IMR-90 (cell line): ENCODE results near the gene SP140. TPM values are rescaled to one million over a fixed set of nuclear protein-coding genes. Genes with fewer than 3 reads are reported as not detected.

Experiments used
- ATAC-seq: fragments of 200-7000 bp; cut with Tn5 transposase; 2 replicates; pipeline ENCODE4 v1.9.1; 2020; ENCODE audit warnings: low read depth, mild to moderate bottlenecking, moderate library complexity
- BruUV-seq: library from RNA; stranded (reverse); fragments of 400-500 nt; replicated peaks from 2 replicates; lab custom pipeline; 2021; lab: Mats Ljungman, UMichigan
- CTCF ChIA-PET: fragments of 300-600 bp; formaldehyde crosslinking; extraction: SDS; loops from one replicate; lab custom pipeline; 2021; ENCODE audit warnings: antibody characterized with exemption; lab: Yijun Ruan, JAX
- POLR2A ChIA-PET: fragments of 300-600 bp; sonication (Branson Sonifier 250); formaldehyde crosslinking; loops from one replicate; lab custom pipeline; 2022; ENCODE audit warnings: antibody characterized with exemption; ENCODE audit not compliant: unreplicated experiment; lab: Charles Lee
- DNase-seq: peaks from one replicate; pipeline ENCODE4 v3.0.0; 2013
- H2AFZ ChIP-seq: replicated peaks from 2 replicates; pipeline ENCODE3; 2013; ENCODE audit warnings: low read length, mild to moderate bottlenecking; ENCODE audit not compliant: poor library complexity
- H2AK5ac ChIP-seq: 2 replicates; pipeline ENCODE4 v1.6.1; 2013; ENCODE audit warnings: low read depth, low read length, inconsistent platforms
- H2AK9ac ChIP-seq: replicated peaks from 2 replicates; pipeline ENCODE3; 2013; ENCODE audit warnings: mild to moderate bottlenecking, low read depth, low read length, moderate library complexity; ENCODE audit not compliant: poor library complexity
- H2BK120ac ChIP-seq: 2 replicates; pipeline ENCODE4 v1.6.1; 2013; ENCODE audit warnings: low read depth, low read length, inconsistent platforms
- H2BK15ac ChIP-seq: 3 replicates; pipeline ENCODE4 v1.6.1; 2013; ENCODE audit warnings: low read depth, low read length, inconsistent platforms
- H2BK20ac ChIP-seq: 2 replicates; pipeline ENCODE4 v1.6.1; 2013; ENCODE audit warnings: low read depth, mild to moderate bottlenecking, inconsistent platforms, low read length, moderate library complexity
- H2BK5ac ChIP-seq: 2 replicates; pipeline ENCODE4 v1.6.1; 2013; ENCODE audit warnings: mild to moderate bottlenecking, low read depth, low read length, inconsistent platforms; ENCODE audit not compliant: poor library complexity, severe bottlenecking
- H3K14ac ChIP-seq: replicated peaks from 2 replicates; pipeline ENCODE4 v1.6.1; 2013; ENCODE audit warnings: low read depth, low read length, inconsistent platforms
- H3K18ac ChIP-seq: 2 replicates; pipeline ENCODE4 v1.6.1; 2013; ENCODE audit warnings: low read depth, low read length, control low read depth
- H3K23ac ChIP-seq: 2 replicates; pipeline ENCODE4 v1.6.1; 2013; ENCODE audit warnings: low read depth, low read length, inconsistent platforms
- H3K27ac ChIP-seq: 2 replicates; pipeline ENCODE4 v1.5.1; 2013; ENCODE audit warnings: mild to moderate bottlenecking, control low read depth, low read length; ENCODE audit not compliant: insufficient read depth
- H3K27me3 ChIP-seq: 2 replicates; pipeline ENCODE4 v1.6.1; 2013; ENCODE audit warnings: low read length; ENCODE audit not compliant: control insufficient read depth, insufficient read depth
- H3K36me3 ChIP-seq: 2 replicates; pipeline ENCODE4 v1.6.1; 2013; ENCODE audit warnings: low read length, mixed read lengths; ENCODE audit not compliant: control insufficient read depth, insufficient read depth
- H3K4ac ChIP-seq: 2 replicates; pipeline ENCODE4 v1.6.1; 2013; ENCODE audit warnings: low read depth, low read length, inconsistent platforms
- H3K4me1 ChIP-seq: 2 replicates; pipeline ENCODE4 v1.6.1; 2013; ENCODE audit warnings: low read length, mixed read lengths; ENCODE audit not compliant: control insufficient read depth, insufficient read depth
- H3K4me2 ChIP-seq: 2 replicates; pipeline ENCODE4 v1.6.1; 2013; ENCODE audit warnings: low read depth, mild to moderate bottlenecking, control low read depth, low read length, moderate library complexity
- H3K4me3 ChIP-seq: 2 replicates; pipeline ENCODE4 v1.5.1; 2013; ENCODE audit warnings: low read depth, mild to moderate bottlenecking, control low read depth, low read length, moderate library complexity; ENCODE audit not compliant: insufficient read depth
- H3K56ac ChIP-seq: 2 replicates; pipeline ENCODE4 v1.6.1; 2013; ENCODE audit warnings: low read length, inconsistent platforms; ENCODE audit not compliant: insufficient read depth; ENCODE audit errors: extremely low read depth
- H3K79me1 ChIP-seq, 2 experiments: 2 replicates each; pipeline ENCODE4 v1.6.1; 2013; ENCODE audit warnings: low read length in 2 of 2, inconsistent platforms in 1 of 2, low read depth in 1 of 2
- H3K9ac ChIP-seq: 2 replicates; pipeline ENCODE4 v1.6.1; 2013; ENCODE audit warnings: low read depth, low read length, control low read depth
- H3K9me1 ChIP-seq: 2 replicates; pipeline ENCODE4 v1.6.1; 2013; ENCODE audit warnings: low read length, inconsistent platforms; ENCODE audit not compliant: insufficient read depth
- H3K9me3 ChIP-seq: 2 replicates; pipeline ENCODE4 v1.6.1; 2013; ENCODE audit warnings: low read length; ENCODE audit not compliant: control insufficient read depth, insufficient read depth
- H4K20me1 ChIP-seq: 2 replicates; pipeline ENCODE4 v1.6.1; 2013; ENCODE audit warnings: low read length, inconsistent platforms; ENCODE audit not compliant: insufficient read depth
- H4K5ac ChIP-seq: 2 replicates; pipeline ENCODE4 v1.6.1; 2013; ENCODE audit warnings: mild to moderate bottlenecking, low read depth, low read length, control low read depth
- H4K8ac ChIP-seq, 2 experiments: 2 replicates each; pipeline ENCODE4 v1.6.1; 2013; ENCODE audit warnings: low read depth in 2 of 2, low read length in 2 of 2, control low read depth in 1 of 2, inconsistent platforms in 1 of 2
- H4K91ac ChIP-seq: 2 replicates; pipeline ENCODE4 v1.6.1; 2013; ENCODE audit warnings: low read depth, low read length, inconsistent platforms; ENCODE audit not compliant: insufficient read depth
- CHD1 ChIP-seq: IDR thresholded peaks from 2 replicates; pipeline ENCODE4 v1.6.1; 2012; ENCODE audit warnings: low read depth, low read length, improper control_type of control experiment
- FOS ChIP-seq: fragments of 150-350 bp; IDR thresholded peaks from 2 replicates; pipeline ENCODE4 v1.6.1; 2016; ENCODE audit warnings: low read depth, low read length
- MAZ ChIP-seq: IDR thresholded peaks from 2 replicates; pipeline ENCODE4 v1.6.1; 2012; ENCODE audit warnings: low read depth, mild to moderate bottlenecking, low read length, improper control_type of control experiment, moderate library complexity, borderline replicate concordance
- MXI1 ChIP-seq: IDR thresholded peaks from 2 replicates; pipeline ENCODE4 v1.6.1; 2012; ENCODE audit warnings: low read depth, mild to moderate bottlenecking, low read length, moderate library complexity, borderline replicate concordance
- POLR2A ChIP-seq: IDR thresholded peaks from 2 replicates; pipeline ENCODE4 v1.6.1; 2012; ENCODE audit warnings: mild to moderate bottlenecking, low read depth, low read length
- SMC3 ChIP-seq: fragments of 150-350 bp; IDR thresholded peaks from 2 replicates; pipeline ENCODE4 v1.6.1; 2016; ENCODE audit warnings: low read depth, mild to moderate bottlenecking, antibody characterized with exemption, low read length, moderate library complexity
- WGBS, 2 experiments: methylation state at CpG; one replicate each; pipeline versions ENCODE4 v1.1.5 to v1.1.7; 2013; ENCODE audit warnings: missing lambda C conversion rate in 2 of 2; ENCODE audit not compliant: insufficient read length in 1 of 2; ENCODE audit errors: extremely low coverage in 2 of 2; 5-methylcytosine and 5-hydroxymethylcytosine counted together
- dilution Hi-C: fragments of 300-500 bp; cut with HindIII; formaldehyde crosslinking; loops from one replicate; pipeline ENCODE4 v1.14.3; 2018; ENCODE audit warnings: low sequenced_read_pairs; ENCODE audit not compliant: unreplicated experiment
- in situ Hi-C: fragments of 300-500 bp; cut with MboI; formaldehyde crosslinking; loops from 3 replicates; pipeline ENCODE4 v1.14.3; 2019; ENCODE audit warnings: low sequenced_read_pairs, inconsistent platforms, mixed read lengths
- intact Hi-C: fragments of 100-400 bp; cut with micrococcal nuclease; formaldehyde crosslinking; loops from 2 replicates; pipeline ENCODE4 v1.10.0; 2022
- polyA plus RNA-seq, 3 experiments: library from polyadenylated mRNA; depleted of rRNA; stranded (reverse); fragments of >200 nt; gene quantifications; 2 replicates each; pipeline ENCODE4 v1.2.3, GENCODE V29; 2012; ENCODE audit warnings: low replicate concordance in 1 of 3
- total RNA-seq: library from RNA; depleted of rRNA; stranded (reverse); fragments of >200 nt; gene quantifications from 2 replicates; pipeline ENCODE4 v1.2.3, GENCODE V29; 2012
- TF ChIP-seq, protein P1 (sequence below): fragments of 150-350 bp; IDR thresholded peaks from 2 replicates; pipeline ENCODE4 v1.6.1; 2016; ENCODE audit warnings: low read depth, mild to moderate bottlenecking, low read length, moderate library complexity, borderline replicate concordance

Gene SP140
- total and polyA plus RNA-seq, 2 of the 4 experiments (the other 2 are of a cell fraction), result 1.4 TPM

DNA sequence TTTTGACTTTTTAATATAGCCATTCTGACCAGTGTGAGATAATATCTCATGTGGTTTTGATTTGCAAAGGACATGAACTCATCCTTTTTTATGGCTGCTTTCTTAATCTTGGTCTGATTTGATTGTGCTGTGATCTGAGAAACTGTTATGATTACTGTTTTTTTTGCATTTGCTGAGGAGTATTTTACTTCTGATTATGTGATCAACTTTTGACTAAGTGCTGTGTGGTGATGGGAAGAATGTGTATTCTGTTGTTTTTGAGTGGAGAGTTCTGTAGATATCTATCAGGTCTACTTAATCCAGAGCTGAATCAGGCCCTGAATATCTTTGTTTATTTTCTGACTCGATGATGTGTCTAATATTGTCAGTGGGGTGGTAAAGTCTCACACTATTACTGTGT lies 118.2 kb downstream of the SP140 start:
- Histone ChIP-seq H2BK20ac (no peak overlapping the region), H2BK15ac (no peak overlapping the region), H3K4me3 (no peak overlapping the region), H3K14ac (no peak overlapping the region), H3K27ac (no peak overlapping the region), H3K23ac (no peak overlapping the region), H2AK5ac (no peak overlapping the region), H2AK9ac (no peak overlapping the region), H4K91ac (no peak overlapping the region), H2AFZ (no peak overlapping the region), H4K5ac (no peak overlapping the region), H2BK120ac (no peak overlapping the region), H3K4me2 (no peak overlapping the region), H3K79me1 (peaks cover 18% of the 10 kb centered on the region in 2 experiments), H3K18ac (no peak overlapping the region), H3K9me1 (no peaks in the 10 kb centered on the region; the same call in 1 of the 2 replicates), H3K4ac (no peak overlapping the region), H3K9me3 (no peaks in the 10 kb centered on the region), H4K20me1 (no peaks in the 10 kb centered on the region), H3K36me3 (0 out of 2 replicates have a peak, but pooled peaks cover 2% of the 10 kb centered on the region), H3K9ac (no peak overlapping the region), H4K8ac (no peak overlapping the region), H2BK5ac (no peak overlapping the region), H3K4me1 (no peaks in the 10 kb centered on the region), H3K27me3 (no peaks in the 10 kb centered on the region), H3K56ac (no peak overlapping the region)
- BruUV-seq, result no TSS peak
- no peak for ATAC-seq
- DNase-seq, result peak; percentile 12
- in situ Hi-C loops, result no loop called here
- POLR2A ChIA-PET, result no interaction called here
- CTCF ChIA-PET, result no interaction called here
- no peak for TF ChIP-seq POLR2A
- no peak for TF ChIP-seq CHD1
- TF ChIP-seq, protein P1, sequence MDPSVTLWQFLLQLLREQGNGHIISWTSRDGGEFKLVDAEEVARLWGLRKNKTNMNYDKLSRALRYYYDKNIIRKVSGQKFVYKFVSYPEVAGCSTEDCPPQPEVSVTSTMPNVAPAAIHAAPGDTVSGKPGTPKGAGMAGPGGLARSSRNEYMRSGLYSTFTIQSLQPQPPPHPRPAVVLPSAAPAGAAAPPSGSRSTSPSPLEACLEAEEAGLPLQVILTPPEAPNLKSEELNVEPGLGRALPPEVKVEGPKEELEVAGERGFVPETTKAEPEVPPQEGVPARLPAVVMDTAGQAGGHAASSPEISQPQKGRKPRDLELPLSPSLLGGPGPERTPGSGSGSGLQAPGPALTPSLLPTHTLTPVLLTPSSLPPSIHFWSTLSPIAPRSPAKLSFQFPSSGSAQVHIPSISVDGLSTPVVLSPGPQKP, result no peak
- TF ChIP-seq MXI1, result no peak
- TF ChIP-seq MAZ, result no peak
- no peak for TF ChIP-seq SMC3
- no peak for TF ChIP-seq FOS
- WGBS, 2 experiments, result no CpG with 5 or more reads among the region's 1 CpG
- intact Hi-C loops, result no loop called here
- dilution Hi-C loops, result no loop called here
